Measurements from ENCODE around the gene HPCAL4. TPM values are rescaled to one million over a fixed set of nuclear protein-coding genes. Genes with fewer than 3 reads are reported as not detected.

HPCAL4 gene
- total RNA-seq, 1 donor from 2014 or later, result 0.60 TPM

- Mint-ChIP-seq H3K4me1 (peaks cover 10% of the 10 kb centered on the region), H3K27me3 (ENCODE audit: low read depth) (peaks cover 83% of the 10 kb centered on the region)
These were observed 12.3 kb downstream of the HPCAL4 start for GRCh38 chr1:39678889-39679288.

DNA sequence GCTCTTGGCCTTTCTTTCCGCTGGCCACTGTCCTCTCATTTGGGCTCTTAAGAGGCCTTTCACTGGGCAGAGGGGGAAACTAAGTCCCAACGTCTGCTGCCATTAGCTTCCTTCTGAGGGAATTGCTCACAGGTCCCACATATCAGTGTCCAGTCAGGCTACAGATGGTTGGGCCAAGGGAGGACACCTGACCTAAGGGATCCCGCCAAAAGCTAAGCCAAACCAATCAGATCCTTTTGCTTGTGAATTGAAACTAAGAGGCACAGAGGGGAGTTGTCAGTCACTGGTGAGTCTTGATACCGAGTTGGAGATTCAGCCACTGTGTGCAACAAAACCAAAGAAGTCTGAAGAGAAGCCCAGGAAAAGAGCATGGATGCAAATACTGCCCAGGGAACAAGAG, 13.6 kb downstream of the HPCAL4 start:
- Mint-ChIP-seq H3K36me3 (no peaks in the 10 kb centered on the region), H3K4me1 (peaks cover 10% of the 10 kb centered on the region), H3K4me3 (no peak overlapping the region), H3K9me3 (no peaks in the 10 kb centered on the region), H3K27ac (no peak overlapping the region), H3K27me3 (ENCODE audit: low read depth) (peaks cover 83% of the 10 kb centered on the region)
- no peak for DNase-seq (ENCODE audit: low spot score in 2 of 2, unreplicated experiment in 2 of 2)
- TF ChIP-seq CTCF (IDR thresholded peaks at IDR 0.05; ENCODE audit: unreplicated experiment), result no peak

More at GRCh38 chr1:39678889-39679288, 12.3 kb downstream of the HPCAL4 start:
- peaks cover 2% of the 10 kb centered on the region for H3K36me3 Mint-ChIP-seq
- H3K9me3 Mint-ChIP-seq, result no peaks in the 10 kb centered on the region
- peak overlapping the region; percentile 47 for H3K27ac Mint-ChIP-seq
- TF ChIP-seq CTCF (IDR thresholded peaks at IDR 0.05; ENCODE audit: unreplicated experiment), result no peak
- no peak overlapping the region for H3K4me3 Mint-ChIP-seq
- no peak for DNase-seq (ENCODE audit: low spot score in 2 of 2, unreplicated experiment in 2 of 2)

DNA sequence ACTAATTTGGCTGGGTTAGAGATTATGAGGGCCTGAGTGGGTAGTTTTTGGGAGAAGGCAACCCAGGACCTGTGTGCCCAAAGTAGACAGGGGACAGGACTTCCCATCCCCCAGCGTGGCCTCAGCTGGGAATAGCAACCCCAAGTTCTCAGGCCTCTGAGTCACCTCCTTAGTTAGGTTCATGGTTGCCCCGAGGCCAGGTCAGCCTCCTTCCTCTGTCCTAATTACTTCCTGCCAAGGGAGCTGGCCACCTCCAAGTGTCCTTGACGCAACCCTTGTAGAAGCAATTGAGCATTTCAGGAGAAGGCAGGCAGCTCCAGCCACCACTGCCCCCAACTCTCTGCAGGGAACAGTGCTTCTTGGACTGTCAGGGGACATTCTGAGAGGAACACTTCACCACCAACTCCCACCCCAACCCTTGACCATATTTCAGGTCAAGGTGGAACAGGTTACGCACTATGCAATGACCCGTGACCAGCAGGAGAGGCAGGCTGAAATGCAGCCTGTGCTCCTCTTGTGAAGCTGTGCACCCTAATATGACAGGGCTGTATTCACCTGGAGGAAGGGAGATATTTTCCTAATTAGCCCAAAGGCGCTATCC, 14.2 kb downstream of the HPCAL4 start:
- H3K27me3 Mint-ChIP-seq (ENCODE audit: low read depth), result peaks cover 83% of the 10 kb centered on the region
- H3K9me3 Mint-ChIP-seq, result no peaks in the 10 kb centered on the region
- no peaks in the 10 kb centered on the region for H3K36me3 Mint-ChIP-seq
- H3K27ac Mint-ChIP-seq, result no peak overlapping the region
- no peak overlapping the region for H3K4me3 Mint-ChIP-seq
- H3K4me1 Mint-ChIP-seq, result peaks cover 11% of the 10 kb centered on the region
- no peak for TF ChIP-seq CTCF (IDR thresholded peaks at IDR 0.05; ENCODE audit: unreplicated experiment)
- no peak for DNase-seq (ENCODE audit: low spot score in 2 of 2, unreplicated experiment in 2 of 2)

GRCh38 chr1:39675220-39675619, 16.0 kb downstream of the HPCAL4 start:
- Mint-ChIP-seq H3K4me3 (no peak overlapping the region), H3K4me1 (peaks cover 11% of the 10 kb centered on the region), H3K9me3 (no peaks in the 10 kb centered on the region), H3K27ac (no peak overlapping the region), H3K27me3 (ENCODE audit: low read depth) (peaks cover 81% of the 10 kb centered on the region), H3K36me3 (no peaks in the 10 kb centered on the region)
- DNase-seq (ENCODE audit: low spot score in 2 of 2, unreplicated experiment in 2 of 2), result no peak
- TF ChIP-seq CTCF (IDR thresholded peaks at IDR 0.05; ENCODE audit: unreplicated experiment), result no peak

GRCh38 chr1:39673215-39673614, 18.0 kb downstream of the HPCAL4 start:
- TF ChIP-seq CTCF (IDR thresholded peaks at IDR 0.05; ENCODE audit: unreplicated experiment), result no peak
- H3K27me3 Mint-ChIP-seq (ENCODE audit: low read depth), result peaks cover 84% of the 10 kb centered on the region

GRCh38 chr1:39672551-39672947, 18.7 kb downstream of the HPCAL4 start:
- no peak for DNase-seq (ENCODE audit: low spot score in 2 of 2, unreplicated experiment in 2 of 2)
- Mint-ChIP-seq H3K4me3 (peak overlapping the region; percentile 68), H3K27me3 (ENCODE audit: low read depth) (peaks cover 87% of the 10 kb centered on the region), H3K9me3 (no peaks in the 10 kb centered on the region), H3K36me3 (no peaks in the 10 kb centered on the region), H3K27ac (no peak overlapping the region), H3K4me1 (peaks cover 2% of the 10 kb centered on the region)
- peak; percentile 33 for TF ChIP-seq CTCF (IDR thresholded peaks at IDR 0.05; ENCODE audit: unreplicated experiment)

More at GRCh38 chr1:39673215-39673614, 18.0 kb downstream of the HPCAL4 start:
- Mint-ChIP-seq H3K36me3 (no peaks in the 10 kb centered on the region), H3K4me3 (no peak overlapping the region), H3K27ac (no peak overlapping the region), H3K4me1 (peaks cover 2% of the 10 kb centered on the region), H3K9me3 (no peaks in the 10 kb centered on the region)
- no peak for DNase-seq (ENCODE audit: low spot score in 2 of 2, unreplicated experiment in 2 of 2)

Data from mesothelial cell of epicardium (in vitro differentiated cells).